ENCODE results near the gene HSD17B11.
A peak's percentile ranks its signal among the peaks of the same experiment; 100 is the strongest.

Gene HSD17B11

GRCh38 chr4:87360338-87360935 is 30.6 kb downstream of the HSD17B11 start:
- no peaks in the 10 kb centered on the region for H3K9me3 Mint-ChIP-seq
- H3K4me1 Mint-ChIP-seq = no peaks in the 10 kb centered on the region
- peak overlapping the region in 1 of 3 experiments; percentile 27 for H3K27ac Mint-ChIP-seq
- H3K4me3 Mint-ChIP-seq = no peak overlapping the region
- TF ChIP-seq CTCF (IDR thresholded peaks at IDR 0.05; ENCODE audit: unreplicated experiment in 3 of 3) = no peak
- no peaks in the 10 kb centered on the region for H3K27me3 Mint-ChIP-seq (ENCODE audit: low read depth)
- H3K36me3 Mint-ChIP-seq (ENCODE audit: low read depth) = peaks cover 45% of the 10 kb centered on the region

GRCh38 chr4:87359258-87359657 is 31.7 kb downstream of the HSD17B11 start:
- Mint-ChIP-seq H3K9me3 (no peaks in the 10 kb centered on the region), H3K4me1 (no peaks in the 10 kb centered on the region), H3K27me3 (ENCODE audit: low read depth) (no peaks in the 10 kb centered on the region), H3K4me3 (no peak overlapping the region), H3K27ac (no peak overlapping the region), H3K36me3 (ENCODE audit: low read depth) (peaks cover 39% of the 10 kb centered on the region)
- TF ChIP-seq CTCF (IDR thresholded peaks at IDR 0.05; ENCODE audit: unreplicated experiment in 3 of 3) = no peak

- Mint-ChIP-seq H3K4me3 (no peak overlapping the region), H3K36me3 (ENCODE audit: low read depth) (peaks cover 33% of the 10 kb centered on the region), H3K27ac (peak overlapping the region in 1 of 3 experiments; percentile 9), H3K27me3 (ENCODE audit: low read depth) (no peaks in the 10 kb centered on the region), H3K4me1 (no peaks in the 10 kb centered on the region), H3K9me3 (peaks cover 5% of the 10 kb centered on the region)
- TF ChIP-seq CTCF (IDR thresholded peaks at IDR 0.05; ENCODE audit: unreplicated experiment in 3 of 3) = no peak
Observed at GRCh38 chr4:87356832-87357526, 34.0 kb downstream of the HSD17B11 start.

DNA sequence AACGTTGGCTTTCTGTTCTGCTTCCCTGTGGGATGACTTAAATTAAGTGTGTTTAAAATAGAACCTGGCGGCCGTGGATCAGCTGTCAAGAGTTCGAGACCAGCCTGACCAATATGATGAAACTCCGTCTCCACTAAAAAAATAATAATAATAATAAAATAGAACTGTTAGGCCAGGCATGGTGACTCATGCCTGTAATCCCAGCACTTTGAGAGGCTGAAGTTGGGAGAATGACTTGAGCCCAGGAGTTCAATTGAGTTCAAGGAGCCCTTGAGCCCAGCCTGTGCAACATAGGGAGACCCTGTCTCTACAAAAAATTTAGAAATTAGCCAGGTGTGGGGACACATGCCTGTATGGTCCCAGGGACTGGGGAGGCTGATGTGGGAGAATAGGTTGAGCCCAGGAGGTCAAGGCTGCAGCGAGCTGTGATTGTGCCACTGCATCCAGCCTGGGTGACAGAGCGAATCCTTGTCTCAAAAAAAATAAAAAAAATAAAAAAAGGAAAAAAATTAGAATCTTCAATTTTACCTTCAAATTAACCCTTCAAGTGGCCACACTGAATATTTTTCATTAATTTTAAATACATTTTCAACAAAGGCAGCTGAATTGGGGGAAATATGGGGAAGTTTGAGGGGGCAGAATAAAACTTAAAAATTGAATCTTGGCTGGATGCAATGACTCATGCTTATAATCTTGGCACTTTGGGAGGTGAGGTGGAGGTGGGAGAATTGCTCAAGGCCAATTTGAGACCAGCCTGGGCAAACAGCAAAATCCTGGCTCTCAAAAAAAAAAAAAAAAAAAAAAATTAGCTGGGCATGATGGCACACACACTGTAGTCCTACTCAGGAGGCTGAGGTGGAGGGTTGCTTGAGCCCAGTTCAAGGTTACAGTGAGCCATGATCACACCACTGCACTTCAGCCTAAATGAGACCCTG is 36.6 kb downstream of the HSD17B11 start:
- Mint-ChIP-seq H3K9me3 (peaks cover 5% of the 10 kb centered on the region), H3K27me3 (ENCODE audit: low read depth) (no peaks in the 10 kb centered on the region), H3K4me3 (no peak overlapping the region), H3K27ac (peak overlapping the region in 1 of 3 experiments; percentile 63), H3K36me3 (ENCODE audit: low read depth) (peaks cover 25% of the 10 kb centered on the region), H3K4me1 (no peaks in the 10 kb centered on the region)
- no peak for TF ChIP-seq CTCF (IDR thresholded peaks at IDR 0.05; ENCODE audit: unreplicated experiment in 3 of 3)

DNA sequence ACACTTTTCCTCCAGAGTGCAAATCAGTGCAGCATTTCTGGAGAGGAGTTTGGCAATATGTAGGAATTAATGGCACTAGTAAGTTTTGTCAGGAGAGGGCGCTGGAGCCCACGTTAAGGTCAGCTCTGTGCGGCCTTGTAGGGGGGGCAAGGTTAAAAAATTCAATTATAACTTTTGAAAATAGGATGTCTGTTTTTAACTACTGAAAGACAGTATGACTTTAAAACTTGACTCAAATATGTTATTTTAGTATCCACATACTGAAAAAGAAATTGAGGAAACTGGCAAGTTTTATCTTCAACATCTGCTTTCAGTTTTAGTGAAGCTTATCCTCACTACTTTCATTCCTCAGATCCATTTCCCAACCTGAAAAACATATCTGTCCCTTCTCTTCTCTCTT is 37.4 kb downstream of the HSD17B11 start:
- Mint-ChIP-seq H3K27ac (peak overlapping the region in 1 of 3 experiments; percentile 63), H3K4me1 (no peaks in the 10 kb centered on the region), H3K27me3 (ENCODE audit: low read depth) (no peaks in the 10 kb centered on the region), H3K36me3 (ENCODE audit: low read depth) (peaks cover 20% of the 10 kb centered on the region), H3K9me3 (peaks cover 5% of the 10 kb centered on the region), H3K4me3 (no peak overlapping the region)
- TF ChIP-seq CTCF (IDR thresholded peaks at IDR 0.05; ENCODE audit: unreplicated experiment in 3 of 3) = peak; percentile 48 to 68 (median 58)

Data from nephron (organoid).